GM12878 (cell line): Measurements from ENCODE around the gene GOSR1. TPM values are rescaled to one million over a fixed set of nuclear protein-coding genes. Genes with fewer than 3 reads are reported as not detected.
"Not testable (repeated sequence)": the region's sequence is repeated elsewhere in the genome, so short reads cannot be mapped to it uniquely, and the experiment has no call there.

Experiments used
- ATAC-seq: fragments of 200-7000 bp; cut with Tn5 transposase; 3 replicates; pipeline ENCODE4 v1.9.1; 2020; ENCODE audit warnings: mild to moderate bottlenecking, moderate library complexity
- BruUV-seq: library from RNA; stranded (reverse); fragments of 400-500 nt; replicated peaks from 2 replicates; lab custom pipeline; 2021; lab: Mats Ljungman, UMichigan
- CTCF ChIA-PET: fragments of 300-600 bp; sonication (Branson Sonifier 250); formaldehyde crosslinking; extraction: SDS; loops from one replicate; lab custom pipeline; 2021; ENCODE audit warnings: inconsistent platforms; lab: Yijun Ruan, JAX
- POLR2A ChIA-PET: fragments of 350-600 bp; formaldehyde crosslinking; extraction: SDS; loops from one replicate; lab custom pipeline; 2021; ENCODE audit warnings: inconsistent platforms; lab: Charles Lee
- RAD21 ChIA-PET: fragments of 300-600 bp; sonication (Branson Sonifier 250); formaldehyde crosslinking; loops from one replicate; lab custom pipeline; 2023; ENCODE audit warnings: antibody characterized with exemption; ENCODE audit not compliant: unreplicated experiment; lab: Charles Lee
- SMC1A ChIA-PET: fragments of 300-600 bp; sonication (Branson Sonifier 250); formaldehyde crosslinking; loops from one replicate; lab custom pipeline; 2023; ENCODE audit not compliant: unreplicated experiment, uncharacterized antibody; lab: Charles Lee
- DNase-seq: peaks from one replicate; pipeline ENCODE4 v3.0.0-alpha.2; 2011; ENCODE audit warnings: low read depth, low spot score
- FAIRE-seq: peaks from 3 replicates; lab custom pipeline; 2011; peaks lifted over from hg19 to GRCh38; lab: Jason Lieb, UNC
- H2AFZ ChIP-seq: 2 replicates; pipeline ENCODE4 v1.6.0; 2011; ENCODE audit warnings: low read depth, low read length, control low read depth; ENCODE audit not compliant: control insufficient read depth
- H3K27ac ChIP-seq: 2 replicates; pipeline ENCODE4 v1.5.1; 2011; ENCODE audit warnings: control low read depth; ENCODE audit not compliant: control insufficient read depth, insufficient read depth
- H3K27me3 ChIP-seq, 2 experiments: replicated peaks in 1 of 2; 2 replicates each; pipeline versions ENCODE4 v1.6.0 to v1.6.1; 2011; ENCODE audit warnings: low read length in 1 of 2; ENCODE audit not compliant: control insufficient read depth in 2 of 2, insufficient read depth in 2 of 2
- H3K36me3 ChIP-seq, 2 experiments: 2 replicates each; pipeline ENCODE4 v1.5.1; 2011; ENCODE audit warnings: low read length in 1 of 2; ENCODE audit not compliant: control insufficient read depth in 2 of 2, insufficient read depth in 2 of 2
- H3K4me1 ChIP-seq: 2 replicates; pipeline ENCODE4 v1.6.1; 2011; ENCODE audit warnings: mild to moderate bottlenecking, low read length, moderate library complexity, mixed read lengths; ENCODE audit not compliant: control insufficient read depth, insufficient read depth
- H3K4me2 ChIP-seq: 2 replicates; pipeline ENCODE4 v1.6.0; 2011; ENCODE audit warnings: control low read depth; ENCODE audit not compliant: control insufficient read depth, insufficient read depth
- H3K4me3 ChIP-seq: fragments of 200-600 bp; sonication (generic); 2 replicates; pipeline ENCODE4 v1.5.1; 2016
- H3K79me2 ChIP-seq: 2 replicates; pipeline ENCODE4 v1.6.0; 2011; ENCODE audit warnings: low read length; ENCODE audit not compliant: control insufficient read depth, insufficient read depth
- H3K9ac ChIP-seq: 2 replicates; pipeline ENCODE4 v1.8.0; 2011; ENCODE audit warnings: low read length, control low read depth, mixed read lengths; ENCODE audit not compliant: control insufficient read depth, insufficient read depth
- H3K9me3 ChIP-seq: replicated peaks from 3 replicates; pipeline ENCODE4 v1.5.1; 2011; ENCODE audit warnings: mild to moderate bottlenecking, low read length; ENCODE audit not compliant: control insufficient read depth, insufficient read depth
- H4K20me1 ChIP-seq: 2 replicates; pipeline ENCODE4 v1.6.0; 2011; ENCODE audit not compliant: control insufficient read depth, insufficient read depth
- GATAD2B ChIP-seq: fragments of 450-650 bp; conservative IDR thresholded peaks from 2 replicates; pipeline ENCODE4 v1.6.1; 2017; ENCODE audit warnings: low read depth, mild to moderate bottlenecking, moderate library complexity
- IKZF1 ChIP-seq: fragments of 450-650 bp; conservative IDR thresholded peaks from 2 replicates; pipeline ENCODE4 v1.6.1; 2017; ENCODE audit warnings: antibody characterized with exemption, mild to moderate bottlenecking
- MEF2B ChIP-seq: fragments of 450-650 bp; IDR thresholded peaks from 2 replicates; pipeline ENCODE4 v1.6.1; 2018; ENCODE audit warnings: mild to moderate bottlenecking, moderate library complexity; ENCODE audit not compliant: partially characterized antibody, poor library complexity, severe bottlenecking
- ZNF687 ChIP-seq: fragments of 450-650 bp; IDR thresholded peaks from 2 replicates; pipeline ENCODE4 v1.6.1; 2017; ENCODE audit warnings: mild to moderate bottlenecking, moderate library complexity
- WGBS: methylation state at CpG from one replicate; pipeline ENCODE4 v1.1.6; 2016; ENCODE audit warnings: low lambda C conversion rate; ENCODE audit not compliant: insufficient replicate concordance, insufficient coverage; ENCODE audit errors: missing lambda C conversion rate; 5-methylcytosine and 5-hydroxymethylcytosine counted together
- in situ Hi-C: fragments of 300-500 bp; cut with MboI; formaldehyde crosslinking; loops from 9 replicates; pipeline ENCODE4 v1.14.3; 2018; ENCODE audit warnings: mixed read lengths
- intact Hi-C: fragments of 100-400 bp; cut with micrococcal nuclease; formaldehyde crosslinking; loops from one replicate; pipeline ENCODE4 v1.14.2; 2022; ENCODE audit not compliant: unreplicated experiment
- polyA plus RNA-seq, 11 experiments: library from polyadenylated mRNA; depleted of rRNA in 4 of 11; unstranded in 6 of 11; stranded (reverse) in 5 of 11; fragments of >200 nt; fragmentation: Nextera tagmentation in 4 of 11; fragmentation: Illumina TruSeq in 1 of 11; extraction: Ambion mirVana in 4 of 11; extraction: Trizol in 1 of 11; gene quantifications; 1 replicate in 1 of 11; 2 replicates in 10 of 11; pipeline versions ENCODE4 v1.2.1 to v1.2.3, GENCODE V29; 2011 to 2016; ENCODE audit warnings: inconsistent platforms in 2 of 11, missing spikeins in 2 of 11, low read depth in 1 of 11
- total RNA-seq, 4 experiments: library from RNA; depleted of rRNA in 3 of 4; stranded (reverse); fragments of >200 nt in 3 of 4; fragmentation: Illumina TruSeq in 1 of 4; extraction: Trizol in 1 of 4; gene quantifications; 2 replicates each; pipeline versions ENCODE4 v1.2.1 to v1.2.3, GENCODE V29; 2013 to 2021

Gene GOSR1
- total and polyA plus RNA-seq, 10 of the 15 experiments (the other 5 are each of a cell fraction or from before 2014, with no cell fraction given): 21.4 to 99.3 (median 42.9) TPM

- no peak for TF ChIP-seq ZNF687
These were observed 73.5 kb downstream of the GOSR1 start (continued) for GRCh38 chr17:30550512-30551273.

GRCh38 chr17:30551274-30551995 lies 74.2 kb downstream of the GOSR1 start:
- ATAC-seq, H3K9ac ChIP-seq, H3K27me3 ChIP-seq, H4K20me1 ChIP-seq, SMC1A ChIA-PET, POLR2A ChIA-PET, H3K79me2 ChIP-seq, FAIRE-seq, H3K4me3 ChIP-seq, H3K9me3 ChIP-seq, H3K27ac ChIP-seq, CTCF ChIA-PET, BruUV-seq, in situ Hi-C loops, DNase-seq, H3K36me3 ChIP-seq, RAD21 ChIA-PET: not testable (repeated sequence)
- peak overlapping the region; percentile 53; the same call in 1 of the 2 replicates for H3K4me2 ChIP-seq
- peaks cover 10% of the 10 kb centered on the region for H3K4me1 ChIP-seq
- 0 out of 2 replicates have a peak, but pooled peaks have one; percentile 5 for TF ChIP-seq GATAD2B
- TF ChIP-seq MEF2B: peak; percentile 7
- TF ChIP-seq IKZF1: 0 out of 2 replicates have a peak, but pooled peaks have one; percentile 2
- WGBS: 54% methylated on average over 9 of the region's 9 CpGs
- intact Hi-C loops: loop anchor here (2.0 kb wide), 1 partner anchor 75 kb away; the partner anchor contains the start of gene GOSR1
- peak overlapping the region; percentile 82 for H2AFZ ChIP-seq
